HG02610 (cell line): ENCODE data around the gene ANXA2R.
"Not testable (repeated sequence)": the region's sequence is repeated elsewhere in the genome, so short reads cannot be mapped to it uniquely, and the experiment has no call there.

ENCODE experiments used
- ATAC-seq: cut with Tn5 transposase; IDR thresholded peaks from one replicate; pipeline ENCODE4 v1.9.1; 2021; ENCODE audit warnings: mild to moderate bottlenecking, moderate library complexity; ENCODE audit not compliant: unreplicated experiment

ANXA2R gene

DNA sequence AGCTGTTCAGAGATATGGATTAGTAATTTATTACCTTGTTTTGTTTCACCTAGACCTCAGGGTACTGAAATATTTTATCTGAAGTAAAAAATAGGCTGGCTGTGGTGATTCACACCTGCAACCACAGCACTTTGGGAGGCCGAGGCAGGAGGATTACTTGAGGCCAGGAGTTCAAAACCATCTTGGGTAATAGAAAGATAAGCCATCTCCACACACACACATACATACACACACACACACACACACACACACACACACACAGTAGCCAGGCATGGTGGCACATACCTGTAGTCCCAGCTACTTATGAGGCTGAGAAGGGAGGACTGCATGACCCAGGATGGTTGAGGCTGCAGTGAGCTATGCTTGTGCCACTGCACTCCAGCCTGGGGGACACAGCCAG is 3.7 kb downstream of the ANXA2R start:
- ATAC-seq = no peak

DNA sequence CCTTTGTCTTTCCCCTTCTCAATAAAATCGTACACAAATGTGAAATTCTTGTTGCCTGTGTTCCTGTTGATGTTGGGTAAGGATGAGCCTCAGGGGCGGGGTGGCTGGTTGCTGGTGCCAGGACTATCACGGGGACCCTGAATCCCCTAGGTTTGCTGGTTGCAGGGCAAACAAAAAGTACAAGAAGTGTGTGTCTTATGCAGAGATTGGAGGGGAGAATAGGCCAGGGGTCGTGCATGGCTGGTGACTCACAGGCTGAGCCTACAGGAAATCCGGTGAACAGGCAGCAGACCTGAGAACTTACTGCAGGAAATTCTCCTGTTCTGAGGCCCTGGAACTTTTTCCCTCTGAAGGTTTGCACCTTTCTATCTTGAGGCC is 5.5 kb downstream of the ANXA2R start:
- ATAC-seq = no peak

DNA sequence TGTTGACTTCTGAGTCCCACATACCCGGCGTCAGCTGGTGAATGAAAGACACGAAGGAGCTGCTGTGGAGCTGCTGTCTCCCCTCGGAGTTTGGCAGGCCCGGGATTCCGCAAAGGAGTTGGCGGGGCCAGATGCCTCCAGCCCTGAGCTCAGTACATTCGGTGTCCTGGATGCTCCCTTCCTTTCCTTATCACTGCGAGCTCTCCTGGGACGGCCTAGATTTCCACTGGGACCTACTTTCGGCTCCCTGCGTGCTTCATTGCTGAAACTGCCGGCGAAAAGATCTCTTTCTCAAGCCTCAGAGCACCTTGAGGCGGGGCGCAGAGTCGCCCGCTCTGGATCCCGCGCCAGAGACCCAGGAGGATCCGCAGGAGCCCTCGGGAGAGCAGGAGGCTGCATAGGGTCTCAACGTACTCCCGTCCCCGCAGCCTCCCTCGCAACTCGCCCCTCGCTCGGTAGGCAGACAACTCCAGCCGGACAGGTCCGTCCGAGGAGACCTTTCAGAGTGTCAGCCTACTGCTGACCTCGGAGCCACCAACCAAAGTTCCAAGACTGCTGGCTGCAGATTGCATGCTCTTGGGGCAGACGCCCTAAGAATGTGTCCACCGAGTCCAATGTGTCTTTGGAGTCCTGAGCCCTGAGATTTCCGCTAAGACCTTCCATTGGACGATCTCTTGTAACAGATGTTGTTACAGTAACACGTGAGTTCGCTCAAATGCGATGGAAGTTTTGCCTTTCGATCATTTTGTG is 6.1 kb downstream of the ANXA2R start:
- no peak for ATAC-seq

DNA sequence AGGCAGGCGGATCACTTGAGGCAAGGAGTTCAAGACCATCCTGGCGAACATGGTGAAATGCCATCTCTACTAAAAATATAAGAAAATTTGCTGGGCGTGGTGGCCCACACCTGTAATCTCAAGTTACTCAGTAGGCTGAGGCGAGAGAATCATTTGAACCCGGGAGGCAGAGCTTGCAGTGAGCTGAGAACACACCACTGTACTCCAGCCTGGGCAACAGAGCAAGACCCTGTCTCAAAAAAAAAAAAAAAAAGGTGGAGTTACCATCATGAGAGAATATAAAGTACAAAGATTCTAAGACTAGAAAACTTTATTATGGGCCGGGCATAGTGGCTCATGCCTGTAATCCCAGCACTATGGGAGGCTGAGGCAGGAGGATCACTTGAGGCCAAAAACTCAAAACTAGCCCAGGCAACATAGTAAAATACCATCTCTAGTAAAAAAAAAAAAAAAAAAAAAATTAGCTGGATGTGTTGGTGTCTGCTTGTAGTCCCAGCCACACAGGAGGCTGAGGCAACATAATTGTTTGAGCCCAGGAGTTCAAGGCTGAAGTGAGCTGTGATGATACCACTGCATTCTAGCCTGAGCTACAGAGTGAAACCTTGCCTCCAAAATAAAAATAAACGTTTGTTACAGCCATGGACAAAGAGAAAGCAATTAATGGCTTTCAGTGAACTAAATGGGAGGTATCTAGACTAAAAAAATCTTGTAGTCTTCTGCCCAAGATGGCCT is 12.9 kb downstream of the ANXA2R start:
- ATAC-seq = no peak

DNA sequence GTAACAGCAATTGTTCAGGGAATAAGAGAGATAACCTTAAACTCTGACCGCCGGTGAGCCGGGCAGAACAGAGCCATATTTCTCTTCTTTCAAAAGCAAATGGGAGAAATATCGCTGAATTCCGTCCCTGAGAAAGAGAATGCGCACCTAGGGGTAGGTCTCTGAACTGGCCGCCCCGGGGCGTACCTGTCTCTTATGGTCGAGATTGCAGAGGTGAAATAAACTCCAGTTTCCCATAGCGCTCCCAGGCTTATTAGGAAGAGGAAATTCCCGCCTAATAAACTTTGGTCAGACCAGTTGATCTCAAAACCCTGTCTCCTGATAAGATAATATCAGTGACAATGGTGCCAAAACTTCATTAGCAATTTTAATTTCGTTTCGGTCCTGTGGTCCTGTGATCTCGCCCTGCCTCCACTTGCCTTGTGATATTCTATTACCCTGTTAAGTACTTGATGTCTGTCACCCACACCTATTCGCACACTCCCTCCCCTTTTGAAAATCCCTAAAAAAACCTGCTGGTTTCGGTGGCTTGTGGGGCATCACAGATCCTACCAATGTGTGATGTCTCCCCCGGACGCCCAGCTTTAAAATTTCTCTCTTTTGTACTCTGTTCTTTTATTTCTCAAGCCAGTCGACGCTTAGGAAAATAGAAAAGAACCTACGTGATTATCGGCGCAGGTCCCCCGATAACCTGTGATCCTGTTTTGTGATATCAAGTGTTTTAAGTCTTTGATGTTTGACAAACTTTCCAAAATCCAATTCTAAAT is 14.8 kb downstream of the ANXA2R start:
- ATAC-seq = not testable (repeated sequence)

DNA sequence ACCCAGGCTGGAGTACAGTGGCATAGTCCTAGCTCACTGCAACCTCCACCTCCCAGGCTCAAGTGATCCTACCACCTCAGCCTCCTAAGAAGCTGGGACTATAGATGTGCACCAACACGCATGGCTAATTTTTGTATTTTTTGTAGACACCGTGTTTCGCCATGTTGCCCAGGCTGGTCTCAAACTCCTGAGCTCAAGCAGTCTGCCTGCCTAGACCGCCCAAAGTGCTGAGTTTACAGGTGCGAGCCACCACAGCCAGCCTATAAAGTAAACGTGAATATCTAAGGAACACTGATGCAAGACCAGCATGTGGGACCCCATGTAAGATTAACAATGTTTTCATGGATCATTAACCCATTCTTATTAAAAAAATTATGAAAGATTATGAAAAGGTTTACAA is 15.9 kb downstream of the ANXA2R start:
- ATAC-seq = no peak

DNA sequence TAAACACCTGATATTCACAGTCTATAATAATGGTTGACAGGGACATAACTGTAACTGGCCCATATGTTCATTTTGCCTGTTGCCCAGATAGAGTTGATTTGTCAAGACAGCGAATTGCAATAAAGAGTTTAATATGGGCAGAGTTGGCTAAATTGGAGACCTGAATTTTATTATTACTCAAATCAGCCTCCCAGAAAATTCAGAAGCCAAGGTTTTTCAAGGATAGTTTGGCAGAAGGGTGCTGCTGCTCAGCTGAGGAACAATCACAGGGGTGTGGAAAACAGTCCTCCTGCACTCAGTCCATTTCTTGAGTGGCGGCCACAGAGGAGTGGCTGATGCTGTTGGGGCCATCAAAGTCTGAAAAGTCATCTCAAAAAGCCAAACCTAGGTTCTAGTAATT is 19.0 kb downstream of the ANXA2R start:
- ATAC-seq = no peak

DNA sequence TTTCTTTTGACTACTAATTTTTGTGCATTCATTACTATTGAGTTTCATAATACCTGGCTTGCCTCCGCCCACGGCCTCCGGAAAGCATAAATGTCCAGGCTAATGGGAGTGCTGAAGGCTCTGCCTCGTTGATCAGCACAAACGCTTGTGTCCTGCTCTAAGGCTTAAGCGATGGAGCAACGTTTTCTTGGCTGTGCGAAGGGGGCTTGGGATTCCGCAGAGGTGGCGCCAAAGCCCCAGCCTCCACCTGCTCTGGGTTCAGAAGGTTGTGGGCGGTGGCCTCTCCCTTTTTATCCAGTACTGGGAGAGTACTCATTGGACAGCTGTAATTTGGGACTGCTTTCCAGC is 19.7 kb downstream of the ANXA2R start:
- peak; percentile 18 for ATAC-seq

DNA sequence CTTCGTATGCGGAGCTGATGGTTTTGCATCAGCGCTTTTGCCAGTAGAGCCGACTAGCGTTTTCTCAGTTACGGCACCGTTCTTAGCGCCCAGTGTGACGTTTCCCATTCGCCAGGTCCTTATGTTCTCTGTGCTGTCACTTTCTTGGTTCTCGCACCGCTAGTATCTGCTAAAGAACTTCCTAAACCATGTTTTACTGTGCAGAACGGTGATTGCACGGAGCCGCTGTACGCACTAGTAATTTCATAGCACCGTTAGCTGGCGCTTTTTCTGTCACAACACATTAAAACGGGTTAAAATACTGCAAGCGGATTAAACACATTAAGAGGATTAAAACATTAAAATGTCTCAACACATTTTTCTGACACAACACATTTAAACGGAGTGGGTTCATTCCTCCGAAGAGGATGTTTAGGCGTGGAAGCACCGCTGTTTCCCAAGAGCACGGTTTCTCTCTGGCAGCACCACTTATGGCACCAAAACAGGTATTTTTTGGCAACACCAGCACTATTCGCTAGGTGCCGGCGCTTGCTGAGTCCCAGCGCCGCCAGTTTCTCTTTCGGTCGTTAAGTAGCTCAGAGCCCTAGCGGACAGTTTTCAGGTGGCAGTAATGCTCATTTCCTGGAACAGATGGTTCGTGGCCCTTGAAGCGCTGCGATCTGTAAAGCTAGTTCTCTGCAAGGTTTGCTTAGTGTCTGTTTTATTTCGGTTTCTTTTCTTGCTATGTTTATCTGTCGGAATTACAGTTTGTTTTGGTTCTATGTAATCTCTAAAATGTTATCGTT is 20.3 kb downstream of the ANXA2R start:
- ATAC-seq = peak; percentile 79

DNA sequence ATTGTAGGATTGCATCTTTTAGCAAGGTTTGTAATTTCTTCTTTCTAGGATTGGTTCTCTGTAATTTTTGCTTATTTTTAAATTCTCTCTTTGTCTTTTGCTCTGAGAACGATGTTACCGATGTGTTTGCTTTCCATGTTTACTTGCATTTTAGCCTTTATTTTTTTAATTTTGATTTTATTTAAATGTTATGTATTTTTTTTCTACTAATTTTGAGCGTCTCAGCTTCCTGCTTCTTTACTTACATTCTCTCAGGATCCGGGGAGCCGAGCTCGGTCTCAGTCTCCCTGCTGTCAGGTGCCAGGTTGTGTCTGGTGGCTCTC is 20.9 kb downstream of the ANXA2R start:
- no peak for ATAC-seq

DNA sequence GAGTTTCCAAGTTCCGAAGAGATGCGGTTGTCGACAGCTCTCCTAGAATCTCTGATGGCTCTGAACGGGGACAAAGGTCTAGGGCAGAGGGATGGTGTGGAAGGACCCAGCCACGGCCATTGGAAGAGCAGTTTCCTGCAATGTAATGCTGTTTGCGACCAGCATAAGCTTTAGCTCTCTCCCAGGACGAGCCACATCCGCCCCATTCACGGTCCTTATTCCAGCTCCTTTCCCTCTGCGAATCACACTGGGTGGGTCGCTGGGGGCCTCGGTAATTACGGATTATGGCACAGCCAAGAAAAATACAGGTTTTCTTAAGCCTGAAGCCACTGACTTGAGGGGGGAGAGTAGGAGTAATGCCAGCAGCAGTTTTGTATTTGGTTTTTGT is 22.7 kb downstream of the ANXA2R start:
- ATAC-seq = no peak

DNA sequence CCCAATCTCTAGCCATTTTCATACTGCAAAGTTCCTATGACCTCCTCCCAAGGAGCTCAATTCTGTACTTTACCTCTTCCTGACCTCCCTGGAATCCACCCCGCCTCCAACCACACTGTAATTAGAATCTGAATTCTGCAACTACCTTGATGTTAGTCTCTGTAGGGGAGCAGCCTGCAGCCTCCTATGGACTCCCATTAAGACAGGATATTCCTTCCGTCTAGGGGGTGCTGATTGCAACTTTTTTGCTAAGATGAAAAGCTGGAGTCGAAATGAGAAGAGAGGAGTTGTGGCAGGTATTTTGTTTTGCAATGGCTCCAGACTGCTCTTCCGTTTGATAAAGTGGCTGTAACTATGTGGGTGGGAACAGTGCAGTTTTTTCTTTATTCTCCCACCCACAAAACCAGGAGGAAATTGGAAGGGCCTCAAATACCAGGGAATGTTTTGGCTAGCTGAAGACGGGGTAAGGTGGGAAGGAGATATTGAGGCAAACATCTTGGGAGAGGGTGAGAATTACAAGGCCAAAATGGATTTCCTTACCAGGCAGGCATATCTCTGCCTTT is 23.8 kb downstream of the ANXA2R start:
- no peak for ATAC-seq

DNA sequence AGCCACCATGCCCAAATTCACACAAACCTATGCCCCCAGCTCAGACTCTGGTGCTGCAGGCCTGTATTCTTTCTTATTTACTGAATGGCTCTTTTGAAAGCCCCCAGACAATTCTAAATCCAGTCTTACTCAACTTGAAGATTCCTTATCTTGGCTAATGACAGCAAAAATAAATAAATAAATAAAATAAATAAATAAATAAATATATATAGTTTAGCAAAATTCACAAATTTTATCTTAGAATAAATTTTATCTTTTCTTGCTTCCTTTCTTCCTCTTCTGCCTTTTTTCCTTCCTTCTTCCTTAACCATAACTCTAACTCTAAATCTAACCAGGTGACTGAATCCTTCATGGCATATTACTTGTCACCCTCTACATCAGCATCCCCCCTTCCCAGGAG is 25.6 kb downstream of the ANXA2R start:
- ATAC-seq = no peak

DNA sequence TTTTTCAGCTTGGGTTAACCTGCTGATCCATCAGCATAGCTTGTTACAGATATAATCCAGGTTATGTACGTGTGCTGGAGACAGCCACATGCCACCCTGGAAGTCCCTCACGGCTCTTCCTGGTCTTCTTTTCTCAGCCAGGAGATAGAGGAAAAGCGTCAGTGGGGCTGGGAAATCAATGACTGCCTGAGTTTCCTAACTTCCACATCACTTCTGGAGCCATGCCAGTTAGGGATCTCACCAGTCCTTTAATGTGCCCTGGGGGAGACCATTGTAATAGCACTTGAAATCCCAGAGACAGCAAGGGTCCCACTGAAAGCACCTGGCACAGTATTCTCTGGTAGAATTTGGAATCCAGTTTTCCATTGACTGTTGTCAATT is 29.2 kb downstream of the ANXA2R start:
- no peak for ATAC-seq

DNA sequence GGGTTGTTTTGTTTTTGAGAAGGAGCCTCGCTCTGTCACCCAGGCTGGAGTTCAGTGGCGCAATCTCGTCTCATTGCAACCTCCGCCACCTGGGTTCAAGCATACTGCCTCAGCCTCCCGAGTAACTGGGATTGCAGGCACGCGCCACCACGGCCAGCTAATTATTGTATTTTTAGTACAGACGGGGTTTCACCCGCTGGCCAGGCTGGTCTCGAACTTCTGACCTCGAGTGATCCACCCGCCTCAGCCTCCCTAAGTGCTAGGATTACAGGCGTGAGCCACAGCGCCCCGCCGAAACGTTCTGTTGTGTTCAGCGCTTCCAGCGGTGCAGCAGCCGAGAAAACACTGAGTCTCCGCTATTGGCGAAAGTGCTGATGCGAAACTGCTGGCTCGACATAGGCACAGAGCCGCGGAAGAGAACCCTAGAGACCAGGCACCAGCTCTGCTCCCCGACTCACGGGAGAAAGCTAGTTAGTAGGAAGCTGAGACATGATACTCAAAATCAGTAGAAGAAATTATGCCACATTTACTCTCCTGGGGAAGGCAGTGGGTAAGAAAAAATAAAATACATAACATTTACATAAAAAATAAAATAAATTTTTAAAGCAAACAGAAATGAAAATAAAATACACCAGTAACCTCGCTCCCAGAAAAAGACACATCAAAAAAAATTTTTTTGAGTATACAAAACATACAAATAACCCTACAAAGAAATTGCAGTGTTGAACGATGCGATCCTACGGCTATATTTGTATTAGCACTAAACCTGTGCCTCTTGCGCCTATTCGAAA is 31.6 kb downstream of the ANXA2R start:
- ATAC-seq = peak; percentile 25

DNA sequence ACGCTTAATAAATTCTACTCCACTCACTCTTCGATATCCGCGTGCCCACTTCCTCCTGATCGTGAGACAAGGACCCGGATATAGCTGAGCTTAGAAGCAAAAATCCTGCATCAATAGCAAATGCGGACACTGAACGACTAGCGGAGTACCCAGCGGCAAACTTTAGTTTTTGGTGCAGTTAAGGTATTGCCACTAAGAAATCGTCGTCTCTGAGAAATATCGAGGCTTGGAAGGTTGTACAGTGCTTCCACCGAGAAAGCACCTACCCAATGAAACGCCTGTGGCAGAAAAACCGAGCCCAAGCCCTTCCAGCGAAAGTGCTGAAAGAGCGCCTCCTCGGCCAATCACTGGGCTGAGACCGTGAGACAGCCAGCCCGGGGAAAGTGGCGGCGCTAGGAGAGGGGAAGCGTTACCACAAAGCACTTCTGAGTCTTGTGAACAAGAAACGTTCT is 32.2 kb downstream of the ANXA2R start:
- ATAC-seq = peak; percentile 57

DNA sequence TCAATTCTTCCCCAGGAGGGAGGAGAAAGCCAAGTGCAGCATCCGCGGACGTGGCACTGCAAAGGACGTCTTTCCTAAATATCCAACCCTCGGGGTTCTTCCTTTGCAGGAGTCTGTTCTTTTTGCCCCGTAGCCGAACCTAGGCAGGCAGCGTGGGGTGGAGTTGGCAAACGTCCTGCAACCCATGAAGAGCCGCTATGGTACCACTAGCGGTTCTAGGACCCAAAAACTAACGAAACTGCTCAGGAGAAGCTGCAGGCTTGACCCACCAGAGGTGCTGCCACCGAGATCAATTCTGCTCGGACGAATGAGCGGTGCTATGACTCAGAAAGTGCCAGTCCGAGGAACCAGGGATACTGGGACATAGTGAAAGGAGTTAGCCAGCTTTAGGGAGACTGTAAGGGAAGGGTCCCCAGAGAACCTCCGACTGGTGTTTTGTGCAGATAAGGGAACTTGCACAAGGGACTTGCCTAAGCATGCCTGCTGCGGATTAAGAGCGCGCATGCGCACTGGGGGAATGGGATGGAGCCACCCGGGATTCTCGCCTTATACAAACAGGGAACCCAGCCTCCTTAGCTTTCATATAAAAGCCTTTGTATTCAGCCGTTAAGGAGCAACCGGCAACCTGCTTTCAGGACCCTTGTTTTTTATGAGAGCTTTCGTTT is 32.7 kb downstream of the ANXA2R start:
- peak; percentile 30 for ATAC-seq

DNA sequence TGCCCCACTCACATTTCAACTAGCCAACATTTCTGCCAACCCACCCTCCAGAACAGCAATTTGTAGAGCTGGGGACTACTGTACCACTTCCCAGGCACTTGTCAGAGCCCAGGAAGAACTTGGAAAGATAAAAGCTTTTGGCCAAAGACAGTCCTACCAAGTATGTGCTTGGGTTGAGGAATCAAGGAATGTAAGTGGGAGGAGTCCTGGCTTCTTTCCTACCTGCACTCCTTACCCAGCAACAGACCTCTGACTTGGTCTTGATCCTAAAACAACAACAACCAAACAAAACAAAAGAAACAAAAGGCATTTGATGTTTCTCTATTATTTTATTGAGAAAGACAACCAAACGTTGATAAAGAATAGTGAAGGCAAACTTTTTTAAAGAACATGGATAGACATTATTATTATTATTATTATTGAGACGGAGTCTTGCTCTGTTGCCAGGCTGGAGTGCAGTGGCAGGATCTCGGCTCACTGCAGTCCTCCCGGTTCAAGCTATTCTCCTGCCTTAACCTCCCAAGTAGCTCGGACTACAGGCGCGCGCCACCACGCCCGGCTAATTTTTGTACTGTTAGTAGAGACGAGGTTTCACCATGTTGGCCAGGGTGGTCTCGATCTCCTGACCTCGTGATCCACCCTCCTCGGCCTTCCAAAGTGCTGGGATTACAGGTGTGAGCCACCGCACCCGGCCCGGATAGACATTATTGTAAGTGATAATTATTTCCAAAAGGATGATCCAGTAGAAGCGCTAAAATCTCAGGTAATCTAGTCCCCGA is 33.5 kb downstream of the ANXA2R start:
- ATAC-seq = no peak

DNA sequence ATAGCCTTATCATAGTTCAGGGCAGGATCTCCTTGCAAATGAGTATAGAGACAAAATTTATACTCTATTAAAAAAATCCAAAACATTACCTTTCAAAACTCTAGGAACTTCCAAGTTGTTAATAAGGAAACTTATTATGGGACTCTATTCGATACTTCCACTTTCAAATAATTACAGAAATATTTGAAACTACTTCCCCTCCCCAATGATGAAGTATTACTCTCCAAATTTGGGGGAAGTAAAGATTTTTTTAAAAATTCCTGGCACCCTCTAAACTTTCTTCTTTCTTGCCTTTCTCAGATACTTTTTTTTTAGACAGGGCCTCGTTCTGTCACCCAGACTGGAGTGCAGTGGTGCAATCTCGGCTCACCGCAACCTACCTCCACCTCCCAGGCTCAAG is 35.1 kb downstream of the ANXA2R start:
- ATAC-seq = no peak
